ENCODE data around the gene LYVE1.

GRCh38 chr11:10606536-10607208 is 38.2 kb upstream of the LYVE1 start:
- TF ChIP-seq, protein P1, sequence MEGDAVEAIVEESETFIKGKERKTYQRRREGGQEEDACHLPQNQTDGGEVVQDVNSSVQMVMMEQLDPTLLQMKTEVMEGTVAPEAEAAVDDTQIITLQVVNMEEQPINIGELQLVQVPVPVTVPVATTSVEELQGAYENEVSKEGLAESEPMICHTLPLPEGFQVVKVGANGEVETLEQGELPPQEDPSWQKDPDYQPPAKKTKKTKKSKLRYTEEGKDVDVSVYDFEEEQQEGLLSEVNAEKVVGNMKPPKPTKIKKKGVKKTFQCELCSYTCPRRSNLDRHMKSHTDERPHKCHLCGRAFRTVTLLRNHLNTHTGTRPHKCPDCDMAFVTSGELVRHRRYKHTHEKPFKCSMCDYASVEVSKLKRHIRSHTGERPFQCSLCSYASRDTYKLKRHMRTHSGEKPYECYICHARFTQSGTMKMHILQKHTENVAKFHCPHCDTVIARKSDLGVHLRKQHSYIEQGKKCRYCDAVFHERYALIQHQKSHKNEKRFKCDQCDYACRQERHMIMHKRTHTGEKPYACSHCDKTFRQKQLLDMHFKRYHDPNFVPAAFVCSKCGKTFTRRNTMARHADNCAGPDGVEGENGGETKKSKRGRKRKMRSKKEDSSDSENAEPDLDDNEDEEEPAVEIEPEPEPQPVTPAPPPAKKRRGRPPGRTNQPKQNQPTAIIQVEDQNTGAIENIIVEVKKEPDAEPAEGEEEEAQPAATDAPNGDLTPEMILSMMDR (IDR thresholded peaks at IDR 0.05) = no peak
- TF ChIP-seq POLR2A (IDR thresholded peaks at IDR 0.05) = no peak

All from adrenal gland (tissue), 5 donors.